Mammary epithelial cell (primary cell): Measurements from ENCODE around the gene ATP8A2.

ENCODE experiments used
- EZH2 ChIP-seq: IDR thresholded peaks from 2 replicates; pipeline ENCODE4 v1.6.1; 2012; ENCODE audit warnings: low read length, inconsistent platforms, borderline replicate concordance
- TF ChIP-seq, protein P1 (sequence below), 2 donors: IDR thresholded peaks in 1 of 2; conservative IDR thresholded peaks in 1 of 2; 2 replicates each; pipeline ENCODE4 v1.5.1; 2011 to 2012; ENCODE audit warnings: inconsistent platforms in 2 of 2, low read length in 2 of 2, mild to moderate bottlenecking in 2 of 2, control low read depth in 1 of 2, low read depth in 1 of 2; ENCODE audit not compliant: insufficient read depth in 1 of 2; ENCODE audit errors: extremely low read depth in 1 of 2

GRCh38 chr13:26024558-26024957 lies 652.8 kb downstream of the ATP8A2 start:
- no peak for TF ChIP-seq EZH2
- TF ChIP-seq, protein P1, sequence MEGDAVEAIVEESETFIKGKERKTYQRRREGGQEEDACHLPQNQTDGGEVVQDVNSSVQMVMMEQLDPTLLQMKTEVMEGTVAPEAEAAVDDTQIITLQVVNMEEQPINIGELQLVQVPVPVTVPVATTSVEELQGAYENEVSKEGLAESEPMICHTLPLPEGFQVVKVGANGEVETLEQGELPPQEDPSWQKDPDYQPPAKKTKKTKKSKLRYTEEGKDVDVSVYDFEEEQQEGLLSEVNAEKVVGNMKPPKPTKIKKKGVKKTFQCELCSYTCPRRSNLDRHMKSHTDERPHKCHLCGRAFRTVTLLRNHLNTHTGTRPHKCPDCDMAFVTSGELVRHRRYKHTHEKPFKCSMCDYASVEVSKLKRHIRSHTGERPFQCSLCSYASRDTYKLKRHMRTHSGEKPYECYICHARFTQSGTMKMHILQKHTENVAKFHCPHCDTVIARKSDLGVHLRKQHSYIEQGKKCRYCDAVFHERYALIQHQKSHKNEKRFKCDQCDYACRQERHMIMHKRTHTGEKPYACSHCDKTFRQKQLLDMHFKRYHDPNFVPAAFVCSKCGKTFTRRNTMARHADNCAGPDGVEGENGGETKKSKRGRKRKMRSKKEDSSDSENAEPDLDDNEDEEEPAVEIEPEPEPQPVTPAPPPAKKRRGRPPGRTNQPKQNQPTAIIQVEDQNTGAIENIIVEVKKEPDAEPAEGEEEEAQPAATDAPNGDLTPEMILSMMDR (conservative IDR thresholded peaks at IDR 0.05 in 1 of 2, IDR thresholded peaks at IDR 0.05 in 1 of 2; ENCODE audit: extremely low read depth in 1 of 2, insufficient read depth in 1 of 2, low read depth in 1 of 2, low read length in 2 of 2), result no peak
